GM19463 (cell line): ENCODE measurements around the gene POLR2F.
"Not testable (repeated sequence)": the region's sequence is repeated elsewhere in the genome, so short reads cannot be mapped to it uniquely, and the experiment has no call there.

Source experiments
- ATAC-seq: cut with Tn5 transposase; IDR thresholded peaks from one replicate; pipeline ENCODE4 v1.9.1; 2021; ENCODE audit warnings: mild to moderate bottlenecking, moderate library complexity; ENCODE audit not compliant: unreplicated experiment

Gene POLR2F

GRCh38 chr22:37951305-37951704 lies 2.2 kb upstream of the POLR2F start:
- no peak for ATAC-seq

- not testable (repeated sequence) for ATAC-seq
Observed at GRCh38 chr22:37952629-37953028, 870 bp upstream of the POLR2F start.

GRCh38 chr22:37953062-37953436 lies 450 bp upstream of the POLR2F start:
- no peak for ATAC-seq

GRCh38 chr22:37954686-37955085 lies 1.2 kb downstream of the POLR2F start:
- no peak for ATAC-seq

- ATAC-seq = not testable (repeated sequence)
Observed at GRCh38 chr22:37955825-37956397, 2.4 kb downstream of the POLR2F start.

- ATAC-seq = no peak
Observed at GRCh38 chr22:37957232-37957631, 3.7 kb downstream of the POLR2F start.

- no peak for ATAC-seq
Observed at GRCh38 chr22:37959231-37959825, 5.8 kb downstream of the POLR2F start.

GRCh38 chr22:37961062-37961461 lies 7.6 kb downstream of the POLR2F start:
- ATAC-seq = no peak

GRCh38 chr22:37965940-37966664 lies 12.6 kb downstream of the POLR2F start:
- ATAC-seq = no peak

- ATAC-seq = no peak
Observed at GRCh38 chr22:37967147-37967546, 13.6 kb downstream of the POLR2F start.

- no peak for ATAC-seq
Observed at GRCh38 chr22:37967637-37968451, 14.3 kb downstream of the POLR2F start.

GRCh38 chr22:37968452-37969251 lies 15.2 kb downstream of the POLR2F start:
- ATAC-seq = no peak

GRCh38 chr22:37970864-37971263 lies 17.4 kb downstream of the POLR2F start:
- ATAC-seq = no peak

GRCh38 chr22:37971475-37972434 lies 18.3 kb downstream of the POLR2F start:
- no peak for ATAC-seq

- ATAC-seq = no peak
Observed at GRCh38 chr22:37972527-37972926, 19.0 kb downstream of the POLR2F start.

GRCh38 chr22:37973271-37974170 lies 20.0 kb downstream of the POLR2F start:
- ATAC-seq = no peak

GRCh38 chr22:37975153-37975552 lies 21.7 kb downstream of the POLR2F start:
- no peak for ATAC-seq

GRCh38 chr22:37976022-37976421 lies 22.5 kb downstream of the POLR2F start:
- ATAC-seq = not testable (repeated sequence)

- no peak for ATAC-seq
Observed at GRCh38 chr22:37976547-37976946, 23.0 kb downstream of the POLR2F start.
